ENCODE measurements around the gene NPIPA3. TPM values are rescaled to one million over a fixed set of nuclear protein-coding genes. Genes with fewer than 3 reads are reported as not detected.

Gene NPIPA3
- polyA plus RNA-seq, 1 donor from 2014 or later: 3.3 TPM

GRCh38 chr16:14676633-14677032, 26.6 kb upstream of the NPIPA3 start:
- no peak overlapping the region for H3K4me2 ChIP-seq (ENCODE audit: low read length)
- TF ChIP-seq MXI1 (conservative IDR thresholded peaks at IDR 0.05; ENCODE audit: poor library complexity, severe bottlenecking) (no peak), TAF1 (IDR thresholded peaks at IDR 0.05; ENCODE audit: low read depth) (no peak), EP300 (conservative IDR thresholded peaks at IDR 0.05; ENCODE audit: poor library complexity, severe bottlenecking) (no peak), EZH2 (IDR thresholded peaks at IDR 0.05; ENCODE audit: borderline replicate concordance, insufficient read depth, low read length, poor library complexity, severe bottlenecking) (no peak), REST (IDR thresholded peaks at IDR 0.05; ENCODE audit: borderline replicate concordance) (no peak)
- H3K4me3 ChIP-seq (ENCODE audit: low read length): no peak overlapping the region

DNA sequence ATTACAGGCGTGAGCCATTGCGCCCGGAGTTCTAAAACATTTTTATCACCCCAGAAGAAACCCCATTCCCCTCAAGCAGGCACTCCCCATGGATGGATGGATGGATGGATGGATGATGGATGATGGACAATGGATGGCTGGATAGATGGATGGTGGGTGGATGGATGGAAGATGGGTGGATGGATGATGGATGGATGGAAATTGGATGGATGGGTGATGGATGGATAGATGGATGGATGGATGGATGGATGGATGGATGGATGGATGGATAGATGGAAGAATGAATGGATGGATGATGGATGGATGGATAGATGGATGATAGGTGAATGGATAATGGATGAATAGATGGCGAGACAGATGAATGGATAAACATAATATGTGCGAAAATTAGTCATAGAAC, 25.6 kb upstream of the NPIPA3 start:
- Histone ChIP-seq H2AFZ (ENCODE audit: low read depth, low read length) (no peak overlapping the region), H3K27ac (ENCODE audit: low read length) (no peak overlapping the region), H3K9me3 (ENCODE audit: low read length) (no peaks in the 10 kb centered on the region), H3K9ac (ENCODE audit: low read length) (no peak overlapping the region), H3F3A (ENCODE audit: insufficient read depth, low read length, poor library complexity, severe bottlenecking) (no peaks in the 10 kb centered on the region), H3K36me3 (ENCODE audit: insufficient read depth, low read length) (no peaks in the 10 kb centered on the region), H3K4me2 (ENCODE audit: low read length) (no peak overlapping the region), H3K4me3 (ENCODE audit: low read length) (no peak overlapping the region), H3K27me3 (ENCODE audit: insufficient read depth, low read depth, low read length) (no peaks in the 10 kb centered on the region), H4K20me1 (ENCODE audit: insufficient read depth) (no peaks in the 10 kb centered on the region), H3K79me2 (replicated peaks; ENCODE audit: insufficient read depth, low read length) (no peaks in the 10 kb centered on the region), H3K9me2 (ENCODE audit: insufficient read depth, low read length) (no peaks in the 10 kb centered on the region)
- TF ChIP-seq MXI1 (conservative IDR thresholded peaks at IDR 0.05; ENCODE audit: poor library complexity, severe bottlenecking): no peak
- no peak for TF ChIP-seq EP300 (conservative IDR thresholded peaks at IDR 0.05; ENCODE audit: poor library complexity, severe bottlenecking)
- no peak for TF ChIP-seq TAF1 (IDR thresholded peaks at IDR 0.05; ENCODE audit: low read depth)
- TF ChIP-seq RAD21 (conservative IDR thresholded peaks at IDR 0.05): no peak
- TF ChIP-seq SMC3 (conservative IDR thresholded peaks at IDR 0.05; ENCODE audit: poor library complexity): no peak
- TF ChIP-seq EZH2 (IDR thresholded peaks at IDR 0.05; ENCODE audit: borderline replicate concordance, insufficient read depth, low read length, poor library complexity, severe bottlenecking): no peak
- TF ChIP-seq POLR2AphosphoS5 (IDR thresholded peaks at IDR 0.05): no peak
- TF ChIP-seq REST (IDR thresholded peaks at IDR 0.05; ENCODE audit: borderline replicate concordance): no peak
- no peak for TF ChIP-seq CTCF (IDR thresholded peaks at IDR 0.05; ENCODE audit: poor library complexity, severe bottlenecking)

More at GRCh38 chr16:14676633-14677032, 26.6 kb upstream of the NPIPA3 start:
- Histone ChIP-seq H3K9ac (ENCODE audit: low read length) (no peak overlapping the region), H3K27me3 (ENCODE audit: insufficient read depth, low read depth, low read length) (no peaks in the 10 kb centered on the region), H3K36me3 (ENCODE audit: insufficient read depth, low read length) (no peaks in the 10 kb centered on the region), H3K79me2 (replicated peaks; ENCODE audit: insufficient read depth, low read length) (no peaks in the 10 kb centered on the region), H4K20me1 (ENCODE audit: insufficient read depth) (no peaks in the 10 kb centered on the region), H3K27ac (ENCODE audit: low read length) (no peak overlapping the region), H2AFZ (ENCODE audit: low read depth, low read length) (no peak overlapping the region), H3F3A (ENCODE audit: insufficient read depth, low read length, poor library complexity, severe bottlenecking) (no peaks in the 10 kb centered on the region), H3K9me2 (ENCODE audit: insufficient read depth, low read length) (no peaks in the 10 kb centered on the region), H3K9me3 (ENCODE audit: low read length) (no peaks in the 10 kb centered on the region)

Data from neural cell (in vitro differentiated cells).